ENCODE results near the gene CALM1. TPM values are rescaled to one million over a fixed set of nuclear protein-coding genes. Genes with fewer than 3 reads are reported as not detected.

The CALM1 gene
- total and polyA plus RNA-seq, 10 of the 15 experiments (the other 5 are each of a cell fraction or from before 2014, with no cell fraction given), result 110 to 729 (median 261) TPM

GRCh38 chr14:90396341-90397339 lies at the start of gene CALM1 (continued):
- 0 out of 2 replicates have a peak, but pooled peaks have one; percentile 30 for TF ChIP-seq ZNF592 (IDR thresholded peaks at IDR 0.05)
- TF ChIP-seq EED (IDR thresholded peaks at IDR 0.05; ENCODE audit: low read depth), result peak; percentile 34; the same call in 1 of the 2 replicates
- peak; percentile 92 for TF ChIP-seq PBX3 (IDR thresholded peaks at IDR 0.05; ENCODE audit: insufficient replicate concordance, low read depth, low read length)
- TF ChIP-seq DPF2 (IDR thresholded peaks at IDR 0.05), result peak; percentile 90
- TF ChIP-seq CBX3 (IDR thresholded peaks at IDR 0.05; ENCODE audit: borderline replicate concordance, low read depth), result no peak
- TF ChIP-seq RELA (IDR thresholded peaks at IDR 0.05; ENCODE audit: borderline replicate concordance, partially characterized antibody), result peak; percentile 95
- TF ChIP-seq CEBPB (IDR thresholded peaks at IDR 0.05; ENCODE audit: borderline replicate concordance in 1 of 2, low read depth in 2 of 2, low read length in 2 of 2), result no peak
- TF ChIP-seq SREBF1 (IDR thresholded peaks at IDR 0.05; ENCODE audit: low read length), result no peak; the same call in 1 of the 2 replicates
- peak; percentile 73 for TF ChIP-seq MYC (IDR thresholded peaks at IDR 0.05; ENCODE audit: insufficient read depth, insufficient read length, insufficient replicate concordance, low read length, severe bottlenecking)
- TF ChIP-seq NBN (IDR thresholded peaks at IDR 0.05), result peak; percentile 83
- TF ChIP-seq CHD1 (IDR thresholded peaks at IDR 0.05; ENCODE audit: low read depth, low read length), result peak; percentile 89
- no peak for TF ChIP-seq TCF7 (IDR thresholded peaks at IDR 0.05; ENCODE audit: borderline replicate concordance)
- peak; percentile 93 for TF ChIP-seq IKZF1 (conservative IDR thresholded peaks at IDR 0.05)
- peak; percentile 88; the same call in 1 of the 2 replicates for TF ChIP-seq TARDBP (IDR thresholded peaks at IDR 0.05; ENCODE audit: borderline replicate concordance)
- peak; percentile 98 for TF ChIP-seq BACH1 (IDR thresholded peaks at IDR 0.05; ENCODE audit: borderline replicate concordance)
- no peak for TF ChIP-seq EZH2 (IDR thresholded peaks at IDR 0.05; ENCODE audit: borderline replicate concordance, control insufficient read depth, low read depth, low read length)
- TF ChIP-seq E2F4 (IDR thresholded peaks at IDR 0.05; ENCODE audit: low read depth, low read length), result 0 out of 2 replicates have a peak, but pooled peaks have one; percentile 56
- no peak for TF ChIP-seq RFX5 (IDR thresholded peaks at IDR 0.05; ENCODE audit: low read depth, low read length)
- TF ChIP-seq E4F1 (IDR thresholded peaks at IDR 0.05; ENCODE audit: borderline replicate concordance, partially characterized antibody), result no peak

Data from GM12878 (cell line).